ENCODE results near the gene CA5A.

Gene CA5A

DNA sequence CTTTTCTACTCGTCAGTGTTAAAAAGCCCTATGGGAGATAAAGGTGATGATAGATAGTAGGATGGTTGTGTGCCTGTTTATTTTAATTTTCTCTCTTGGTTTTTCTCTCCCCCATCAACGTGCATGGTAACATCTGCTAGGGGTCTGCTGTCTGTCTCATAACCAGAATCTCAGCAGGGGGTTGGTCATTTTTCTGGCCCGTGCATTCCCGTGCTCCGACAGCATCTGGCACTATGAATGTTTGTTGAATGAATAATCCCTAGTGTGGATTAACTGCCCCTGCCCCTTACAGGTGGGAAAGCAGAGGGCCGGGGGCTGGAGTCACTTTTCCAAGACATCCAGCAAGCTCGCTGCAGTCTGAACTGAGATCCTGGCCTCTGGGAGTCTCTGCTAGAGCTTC, 6.3 kb downstream of the CA5A start:
- Histone ChIP-seq H3K4me3 (ENCODE audit: low read length) (no peak overlapping the region), H3K9ac (ENCODE audit: low read length) (no peak overlapping the region), H3K27me3 (ENCODE audit: low read depth, low read length) (peaks cover 13% of the 10 kb centered on the region; the same call in 1 of the 2 replicates), H3K9me3 (ENCODE audit: insufficient read depth, low read length) (no peaks in the 10 kb centered on the region), H3K79me2 (ENCODE audit: low read length) (no peaks in the 10 kb centered on the region), H4K20me1 (ENCODE audit: insufficient read depth, low read length) (no peaks in the 10 kb centered on the region), H3K27ac (ENCODE audit: low read length) (no peak overlapping the region), H3K36me3 (replicated peaks; ENCODE audit: low read depth, low read length) (no peaks in the 10 kb centered on the region), H3K4me2 (ENCODE audit: low read length) (no peak overlapping the region), H2AFZ (ENCODE audit: low read depth, low read length) (no peak overlapping the region), H3K4me1 (ENCODE audit: low read length) (peaks cover 31% of the 10 kb centered on the region)
- TF ChIP-seq, protein P1, sequence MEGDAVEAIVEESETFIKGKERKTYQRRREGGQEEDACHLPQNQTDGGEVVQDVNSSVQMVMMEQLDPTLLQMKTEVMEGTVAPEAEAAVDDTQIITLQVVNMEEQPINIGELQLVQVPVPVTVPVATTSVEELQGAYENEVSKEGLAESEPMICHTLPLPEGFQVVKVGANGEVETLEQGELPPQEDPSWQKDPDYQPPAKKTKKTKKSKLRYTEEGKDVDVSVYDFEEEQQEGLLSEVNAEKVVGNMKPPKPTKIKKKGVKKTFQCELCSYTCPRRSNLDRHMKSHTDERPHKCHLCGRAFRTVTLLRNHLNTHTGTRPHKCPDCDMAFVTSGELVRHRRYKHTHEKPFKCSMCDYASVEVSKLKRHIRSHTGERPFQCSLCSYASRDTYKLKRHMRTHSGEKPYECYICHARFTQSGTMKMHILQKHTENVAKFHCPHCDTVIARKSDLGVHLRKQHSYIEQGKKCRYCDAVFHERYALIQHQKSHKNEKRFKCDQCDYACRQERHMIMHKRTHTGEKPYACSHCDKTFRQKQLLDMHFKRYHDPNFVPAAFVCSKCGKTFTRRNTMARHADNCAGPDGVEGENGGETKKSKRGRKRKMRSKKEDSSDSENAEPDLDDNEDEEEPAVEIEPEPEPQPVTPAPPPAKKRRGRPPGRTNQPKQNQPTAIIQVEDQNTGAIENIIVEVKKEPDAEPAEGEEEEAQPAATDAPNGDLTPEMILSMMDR (IDR thresholded peaks at IDR 0.05; ENCODE audit: low read depth, low read length), result no peak
- TF ChIP-seq EZH2phosphoT487 (IDR thresholded peaks at IDR 0.05; ENCODE audit: low read depth), result no peak

GRCh38 chr16:87927195-87927562, 9.2 kb downstream of the CA5A start:
- no peak overlapping the region for H2AFZ ChIP-seq (ENCODE audit: low read depth, low read length)
- no peak overlapping the region for H3K9ac ChIP-seq (ENCODE audit: low read length)
- no peaks in the 10 kb centered on the region for H3K9me3 ChIP-seq (ENCODE audit: insufficient read depth, low read length)
- TF ChIP-seq, protein P1 (IDR thresholded peaks at IDR 0.05; ENCODE audit: low read depth, low read length), result 0 out of 2 replicates have a peak, but pooled peaks have one; percentile 3
- no peak for TF ChIP-seq EZH2phosphoT487 (IDR thresholded peaks at IDR 0.05; ENCODE audit: low read depth)
- peak overlapping the region; percentile 93 for H3K4me2 ChIP-seq (ENCODE audit: low read length)
- H3K36me3 ChIP-seq (replicated peaks; ENCODE audit: low read depth, low read length), result no peaks in the 10 kb centered on the region
- no peaks in the 10 kb centered on the region for H3K79me2 ChIP-seq (ENCODE audit: low read length)
- peaks cover 56% of the 10 kb centered on the region for H3K4me1 ChIP-seq (ENCODE audit: low read length)
- peaks cover 30% of the 10 kb centered on the region for H3K27me3 ChIP-seq (ENCODE audit: low read depth, low read length)
- H4K20me1 ChIP-seq (ENCODE audit: insufficient read depth, low read length), result no peaks in the 10 kb centered on the region
- peak overlapping the region; percentile 71; the same call in 1 of the 2 replicates for H3K4me3 ChIP-seq (ENCODE audit: low read length)
- no peak overlapping the region for H3K27ac ChIP-seq (ENCODE audit: low read length)

DNA sequence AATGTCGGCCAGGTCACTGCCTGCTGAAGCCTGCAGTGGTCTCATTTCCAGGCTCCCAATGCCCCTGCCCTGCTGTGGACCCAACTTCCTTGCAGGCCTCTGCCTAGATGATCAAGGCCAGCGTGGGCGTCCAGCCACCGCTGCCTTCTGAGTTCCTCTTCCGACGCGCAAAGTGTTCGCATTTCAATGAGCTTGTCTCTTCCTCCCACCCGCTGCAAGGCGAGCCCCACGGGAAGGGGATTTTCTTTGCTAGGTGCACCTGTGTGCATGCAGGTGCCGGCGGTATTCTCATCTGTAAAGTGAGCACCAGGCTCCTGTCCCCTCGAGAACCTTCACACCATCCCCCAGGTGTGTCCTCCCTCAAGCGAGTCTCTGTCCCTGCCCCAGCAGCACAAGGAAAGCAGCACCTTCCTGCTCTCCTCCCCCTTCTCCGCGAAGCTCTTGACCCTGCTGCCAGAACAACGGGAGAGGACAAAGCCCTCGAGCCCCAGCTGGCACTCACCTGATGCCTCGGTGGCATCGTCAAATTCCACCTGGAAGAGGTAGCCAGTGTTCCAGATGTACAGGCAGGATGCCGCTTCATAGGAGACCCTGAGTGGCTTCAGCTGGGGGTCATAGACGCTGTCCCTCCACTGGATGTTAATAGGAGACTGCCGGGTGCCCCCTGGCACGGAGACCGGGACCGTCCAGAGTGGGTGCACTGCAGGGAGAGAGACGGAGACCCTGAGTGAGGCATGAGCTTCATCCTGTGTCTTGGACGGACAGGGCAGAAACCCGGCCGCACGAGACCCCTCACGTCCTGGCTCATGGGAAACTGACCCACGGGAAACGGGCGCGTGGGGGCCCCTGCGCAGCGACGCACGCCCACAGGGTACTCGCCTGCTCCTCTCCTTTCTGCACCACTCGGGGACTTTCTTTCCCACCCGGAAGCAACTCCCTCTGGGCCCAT, 9.8 kb downstream of the CA5A start:
- Histone ChIP-seq H3K27me3 (ENCODE audit: low read depth, low read length) (peaks cover 31% of the 10 kb centered on the region), H3K36me3 (replicated peaks; ENCODE audit: low read depth, low read length) (no peaks in the 10 kb centered on the region), H3K9ac (ENCODE audit: low read length) (no peak overlapping the region), H2AFZ (ENCODE audit: low read depth, low read length) (no peak overlapping the region), H3K4me3 (ENCODE audit: low read length) (peak overlapping the region; percentile 71), H3K9me3 (ENCODE audit: insufficient read depth, low read length) (no peaks in the 10 kb centered on the region), H3K4me2 (ENCODE audit: low read length) (peak overlapping the region; percentile 93), H3K4me1 (ENCODE audit: low read length) (peaks cover 56% of the 10 kb centered on the region), H3K27ac (ENCODE audit: low read length) (no peak overlapping the region), H4K20me1 (ENCODE audit: insufficient read depth, low read length) (no peaks in the 10 kb centered on the region), H3K79me2 (ENCODE audit: low read length) (no peaks in the 10 kb centered on the region)
- TF ChIP-seq, protein P1 (IDR thresholded peaks at IDR 0.05; ENCODE audit: low read depth, low read length), result no peak
- TF ChIP-seq EZH2phosphoT487 (IDR thresholded peaks at IDR 0.05; ENCODE audit: low read depth), result no peak

Data from OCI-LY3 (cell line).